RWPE1 (cell line): ENCODE measurements around the gene MAP4K4.

Source experiments
- CTCF ChIA-PET: fragments of 350-600 bp; sonication (Branson Sonifier 250); formaldehyde crosslinking; extraction: SDS; loops from one replicate; lab custom pipeline; 2021; lab: Yijun Ruan, JAX
- POLR2A ChIA-PET: fragments of 400-600 bp; formaldehyde crosslinking; extraction: SDS; loops from one replicate; lab custom pipeline; 2020; ENCODE audit warnings: antibody characterized with exemption; ENCODE audit not compliant: low non-redundant PET; lab: Yijun Ruan, JAX
- DNase-seq: peaks from one replicate; pipeline ENCODE4 v3.0.0; 2012; ENCODE audit warnings: low spot score
- H3K27ac ChIP-seq: fragments of 450-650 bp; 2 replicates; pipeline ENCODE4 v1.5.1; 2017
- TF ChIP-seq, protein P1 (sequence below): fragments of 450-650 bp; conservative IDR thresholded peaks from 2 replicates; pipeline ENCODE4 v1.5.1; 2017; ENCODE audit warnings: low read depth, mild to moderate bottlenecking

MAP4K4 gene

DNA sequence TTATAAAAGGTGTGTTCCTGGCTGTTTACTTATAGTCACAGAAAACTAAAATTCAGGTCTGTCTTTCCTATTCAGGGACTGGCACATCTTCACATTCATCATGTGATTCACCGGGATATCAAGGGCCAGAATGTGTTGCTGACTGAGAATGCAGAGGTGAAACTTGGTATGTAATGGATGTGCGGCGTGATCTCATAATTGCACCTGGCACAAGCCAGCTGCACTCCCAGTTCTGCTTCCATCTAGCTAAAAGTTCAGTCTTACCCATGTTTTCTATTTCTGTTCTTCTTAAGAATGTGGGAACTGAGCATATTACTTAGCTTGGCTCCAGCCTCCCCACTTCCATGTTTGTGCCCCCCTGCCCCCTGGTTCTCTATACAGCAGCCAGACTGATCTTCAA is 131.9 kb downstream of the MAP4K4 start:
- H3K27ac ChIP-seq, result no peak overlapping the region
- ChIA-PET POLR2A (no interaction called here), CTCF (no interaction called here)
- TF ChIP-seq, protein P1, sequence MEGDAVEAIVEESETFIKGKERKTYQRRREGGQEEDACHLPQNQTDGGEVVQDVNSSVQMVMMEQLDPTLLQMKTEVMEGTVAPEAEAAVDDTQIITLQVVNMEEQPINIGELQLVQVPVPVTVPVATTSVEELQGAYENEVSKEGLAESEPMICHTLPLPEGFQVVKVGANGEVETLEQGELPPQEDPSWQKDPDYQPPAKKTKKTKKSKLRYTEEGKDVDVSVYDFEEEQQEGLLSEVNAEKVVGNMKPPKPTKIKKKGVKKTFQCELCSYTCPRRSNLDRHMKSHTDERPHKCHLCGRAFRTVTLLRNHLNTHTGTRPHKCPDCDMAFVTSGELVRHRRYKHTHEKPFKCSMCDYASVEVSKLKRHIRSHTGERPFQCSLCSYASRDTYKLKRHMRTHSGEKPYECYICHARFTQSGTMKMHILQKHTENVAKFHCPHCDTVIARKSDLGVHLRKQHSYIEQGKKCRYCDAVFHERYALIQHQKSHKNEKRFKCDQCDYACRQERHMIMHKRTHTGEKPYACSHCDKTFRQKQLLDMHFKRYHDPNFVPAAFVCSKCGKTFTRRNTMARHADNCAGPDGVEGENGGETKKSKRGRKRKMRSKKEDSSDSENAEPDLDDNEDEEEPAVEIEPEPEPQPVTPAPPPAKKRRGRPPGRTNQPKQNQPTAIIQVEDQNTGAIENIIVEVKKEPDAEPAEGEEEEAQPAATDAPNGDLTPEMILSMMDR, result no peak
- DNase-seq, result no peak

DNA sequence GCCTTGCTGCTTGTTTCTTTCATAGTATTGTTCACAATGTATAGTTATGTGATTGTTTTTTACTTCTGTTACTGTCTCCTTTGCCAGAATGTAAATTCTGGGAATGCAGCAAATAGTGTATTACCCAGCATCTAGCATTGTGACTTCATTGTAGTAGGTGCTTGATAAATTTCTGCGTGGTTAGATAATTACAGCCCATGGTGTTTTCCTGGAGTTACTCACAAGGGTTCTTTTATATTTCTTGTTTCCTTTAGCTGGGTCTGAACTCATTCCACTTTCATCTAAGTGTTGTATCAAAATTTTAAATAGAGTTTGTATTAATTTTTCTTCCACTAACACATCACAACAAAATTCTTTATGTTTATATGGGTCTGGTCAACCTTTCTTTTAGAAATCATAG is 132.6 kb downstream of the MAP4K4 start:
- DNase-seq, result no peak
- no peak overlapping the region for H3K27ac ChIP-seq
- ChIA-PET CTCF (interaction anchor here (1.6 kb wide), 1 partner anchor 488 kb away, joined by 6 read pairs; no protein-coding TSS in a partner anchor), POLR2A (no interaction called here)
- TF ChIP-seq, protein P1, result no peak

DNA sequence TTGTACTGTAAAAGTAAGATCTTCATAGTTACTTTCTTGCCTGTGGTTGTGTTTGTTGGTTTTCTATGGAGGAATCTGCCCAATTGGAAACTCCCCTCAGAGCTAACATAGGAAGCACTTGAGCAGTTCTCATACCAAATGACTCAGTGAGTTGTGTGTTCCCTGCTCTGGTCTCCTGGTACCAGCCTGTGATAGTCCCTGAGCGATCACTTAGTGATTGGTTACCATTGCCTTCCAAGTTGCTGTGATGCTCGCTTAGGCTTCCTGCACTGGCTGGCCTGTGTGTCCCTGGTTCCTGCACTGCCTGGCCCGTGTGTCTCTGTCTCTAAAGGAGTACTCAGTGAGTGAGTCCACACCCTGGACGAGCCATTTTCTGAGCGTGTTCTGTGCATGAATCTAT is 133.0 kb downstream of the MAP4K4 start:
- TF ChIP-seq, protein P1, result no peak
- peak overlapping the region; percentile 34; the same call in 1 of the 2 replicates for H3K27ac ChIP-seq
- CTCF ChIA-PET, result interaction anchor here (0.6 to 1.7 kb wide), 11 partner anchors 20 to 488 kb away, joined by 3 to 10 read pairs (median 5); partner anchors contain the start of gene MAP4K4
- POLR2A ChIA-PET, result interaction anchor here (0.6 kb wide), 1 partner anchor 83 kb away, joined by 3 read pairs; no protein-coding TSS in a partner anchor
- DNase-seq, result no peak

- ChIA-PET POLR2A (no interaction called here), CTCF (interaction anchor here (0.5 to 1.7 kb wide), 24 partner anchors 10 to 1084 kb away, joined by 3 to 10 read pairs (median 4); partner anchors contain the start of gene MAP4K4)
- TF ChIP-seq, protein P1, result peak; percentile 76
- DNase-seq, result peak; percentile 49
- H3K27ac ChIP-seq, result peak overlapping the region; percentile 34
Observed at GRCh38 chr2:101831351-101831865, 133.9 kb downstream of the MAP4K4 start.

GRCh38 chr2:101832114-101832513 is 134.6 kb downstream of the MAP4K4 start:
- TF ChIP-seq, protein P1, result peak; percentile 32; the same call in 1 of the 2 replicates
- no peak for DNase-seq
- no peak overlapping the region for H3K27ac ChIP-seq
- ChIA-PET POLR2A (no interaction called here), CTCF (interaction anchor here (0.6 to 1.7 kb wide), 11 partner anchors 9 to 479 kb away, joined by 3 to 10 read pairs (median 5); partner anchors contain the start of gene MAP4K4)

GRCh38 chr2:101833890-101834523 is 136.5 kb downstream of the MAP4K4 start:
- no peak for DNase-seq
- no peak overlapping the region for H3K27ac ChIP-seq
- POLR2A ChIA-PET, result interaction anchor here (0.7 kb wide), 1 partner anchor 192 kb away, joined by 5 read pairs; no protein-coding TSS in a partner anchor
- CTCF ChIA-PET, result interaction anchor here (0.8 kb wide), 1 partner anchor 180 kb away, joined by 5 read pairs; no protein-coding TSS in a partner anchor
- TF ChIP-seq, protein P1, result no peak
